A549 (cell line): ENCODE data around the gene DERA. TPM values are rescaled to one million over a fixed set of nuclear protein-coding genes. Genes with fewer than 3 reads are reported as not detected.
A peak's percentile ranks its signal among the peaks of the same experiment; 100 is the strongest.
"Not testable (repeated sequence)": the region's sequence is repeated elsewhere in the genome, so short reads cannot be mapped to it uniquely, and the experiment has no call there.

ENCODE experiments used
- ATAC-seq, 2 experiments: fragments of 200-7000 bp in 1 of 2; fragments of >200 bp in 1 of 2; cut with Nextera tagmentation in 1 of 2; cut with Tn5 transposase in 1 of 2; 3 replicates each; pipeline versions ENCODE4 v1.8.0 to v1.9.1; 2018 to 2020; ENCODE audit warnings: mild to moderate bottlenecking in 1 of 2, moderate library complexity in 1 of 2
- CTCF ChIA-PET: fragments of 300-600 bp; sonication (Branson Sonifier 250); formaldehyde crosslinking; extraction: SDS; loops from one replicate; lab custom pipeline; 2021; ENCODE audit warnings: antibody characterized with exemption, inconsistent platforms; lab: Yijun Ruan, JAX
- POLR2A ChIA-PET: fragments of 350-600 bp; formaldehyde crosslinking; extraction: SDS; loops from one replicate; lab custom pipeline; 2021; ENCODE audit warnings: antibody characterized with exemption, inconsistent platforms; lab: Yijun Ruan, JAX
- DNase-seq, 2 experiments: peaks; one replicate each; pipeline versions ENCODE4 v3.0.0 to v3.0.0-alpha.2; 2011 to 2016; ENCODE audit warnings: low read depth in 1 of 2, low spot score in 1 of 2
- FAIRE-seq: peaks from 2 replicates; lab custom pipeline; 2011; peaks lifted over from hg19 to GRCh38; lab: Jason Lieb, UNC
- H3K27ac ChIP-seq, 2 experiments: fragments of >200 bp; sonication (Bioruptor Twin); formaldehyde crosslinking; 3 replicates each; pipeline ENCODE4 v1.5.1; 2016 to 2017
- H3K4me1 ChIP-seq: fragments of >200 bp; sonication (Bioruptor Twin); formaldehyde crosslinking; 3 replicates; pipeline ENCODE4 v1.6.1; 2016
- H3K4me2 ChIP-seq: fragments of >200 bp; sonication (Bioruptor Twin); formaldehyde crosslinking; 3 replicates; pipeline ENCODE4 v1.6.1; 2016
- H3K4me3 ChIP-seq: fragments of >200 bp; sonication (Bioruptor Twin); formaldehyde crosslinking; 3 replicates; pipeline ENCODE4 v1.5.1; 2016
- H3K9me3 ChIP-seq: fragments of >200 bp; sonication (Bioruptor Twin); formaldehyde crosslinking; 3 replicates; pipeline ENCODE4 v1.6.1; 2016
- ATOH8 ChIP-seq: fragments of 250-450 bp; sonication (Bioruptor Pico); IDR thresholded peaks from 2 replicates; pipeline ENCODE4 v1.5.0; 2020; ENCODE audit warnings: low read depth, mild to moderate bottlenecking, moderate library complexity
- CHD4 ChIP-seq: fragments of 200-600 bp; sonication (generic); IDR thresholded peaks from 2 replicates; pipeline ENCODE4 v1.6.1; 2016; ENCODE audit warnings: antibody characterized with exemption, mild to moderate bottlenecking, borderline replicate concordance
- EHMT2 ChIP-seq: fragments of 200-600 bp; sonication (generic); IDR thresholded peaks from 2 replicates; pipeline ENCODE4 v1.6.1; 2016; ENCODE audit warnings: antibody characterized with exemption, low read depth, mild to moderate bottlenecking, moderate library complexity
- ELK1 ChIP-seq: fragments of 150-350 bp; IDR thresholded peaks from 2 replicates; pipeline ENCODE4 v1.6.1; 2014; ENCODE audit warnings: low read depth, mild to moderate bottlenecking, low read length
- EP300 ChIP-seq, 2 experiments: fragments of >200 bp; sonication (Bioruptor Twin); formaldehyde crosslinking; IDR thresholded peaks; 2 replicates in 1 of 2; 3 replicates in 1 of 2; pipeline ENCODE4 v1.6.1; 2016 to 2017
- HDAC2 ChIP-seq: fragments of 200-600 bp; sonication (generic); IDR thresholded peaks from 2 replicates; pipeline ENCODE4 v1.6.1; 2016
- HOXA7 ChIP-seq: fragments of 250-450 bp; sonication (Bioruptor Pico); IDR thresholded peaks from 2 replicates; pipeline ENCODE4 v1.5.0; 2020; ENCODE audit warnings: mild to moderate bottlenecking, moderate library complexity
- JUN ChIP-seq, 2 experiments: fragments of >200 bp; sonication (Bioruptor Twin); formaldehyde crosslinking; IDR thresholded peaks; 2 replicates in 1 of 2; 3 replicates in 1 of 2; pipeline ENCODE4 v1.6.1; 2016 to 2017
- MAX ChIP-seq: IDR thresholded peaks from 2 replicates; pipeline ENCODE4 v1.6.1; 2012
- NPAS2 ChIP-seq: fragments of 250-450 bp; sonication (Bioruptor Pico); IDR thresholded peaks from 2 replicates; pipeline ENCODE4 v1.8.0; 2022; ENCODE audit warnings: mild to moderate bottlenecking, moderate library complexity, borderline replicate concordance
- POLR2A ChIP-seq: IDR thresholded peaks from 2 replicates; pipeline ENCODE4 v1.6.1; 2012; ENCODE audit warnings: mild to moderate bottlenecking, low read length
- RAD21 ChIP-seq, 2 experiments: fragments of >200 bp in 1 of 2; sonication (Bioruptor Twin) in 1 of 2; formaldehyde crosslinking in 1 of 2; IDR thresholded peaks in 1 of 2; conservative IDR thresholded peaks in 1 of 2; 2 replicates in 1 of 2; 3 replicates in 1 of 2; pipeline ENCODE4 v1.6.1; 2012 to 2018; ENCODE audit warnings: inconsistent platforms in 1 of 2
- RCOR1 ChIP-seq: fragments of 150-350 bp; IDR thresholded peaks from 2 replicates; pipeline ENCODE4 v1.6.1; 2014; ENCODE audit warnings: antibody characterized with exemption, low read length, low read depth
- REST ChIP-seq: fragments of 200-600 bp; sonication (generic); IDR thresholded peaks from 2 replicates; pipeline ENCODE4 v1.6.1; 2016; ENCODE audit warnings: antibody characterized with exemption, mild to moderate bottlenecking, moderate library complexity
- RFX5 ChIP-seq: fragments of 450-650 bp; IDR thresholded peaks from 2 replicates; pipeline ENCODE4 v1.7.1; 2014; ENCODE audit warnings: antibody characterized with exemption, mild to moderate bottlenecking, moderate library complexity
- RNF2 ChIP-seq: fragments of 200-600 bp; sonication (generic); IDR thresholded peaks from 2 replicates; pipeline ENCODE4 v1.6.1; 2016; ENCODE audit warnings: low read depth, mild to moderate bottlenecking, antibody characterized with exemption, moderate library complexity, borderline replicate concordance
- SMC3 ChIP-seq: fragments of >200 bp; sonication (Bioruptor Twin); formaldehyde crosslinking; IDR thresholded peaks from 3 replicates; pipeline ENCODE4 v1.6.1; 2018; ENCODE audit warnings: inconsistent platforms
- SREBF2 ChIP-seq: fragments of 450-650 bp; IDR thresholded peaks from 2 replicates; pipeline ENCODE4 v1.6.1; 2014; ENCODE audit warnings: mild to moderate bottlenecking, moderate library complexity
- ZC3H11A ChIP-seq: fragments of 450-650 bp; IDR thresholded peaks from 2 replicates; pipeline ENCODE4 v1.6.1; 2014; ENCODE audit warnings: antibody characterized with exemption, mild to moderate bottlenecking
- ZSCAN20 ChIP-seq: fragments of 250-450 bp; sonication (Bioruptor Pico); IDR thresholded peaks from 2 replicates; pipeline ENCODE4 v1.8.0; 2022; ENCODE audit warnings: mild to moderate bottlenecking, moderate library complexity
- WGBS: methylation state at CpG from one replicate; pipeline ENCODE4 v1.1.6; 2017; ENCODE audit errors: missing lambda C conversion rate; 5-methylcytosine and 5-hydroxymethylcytosine counted together
- polyA plus RNA-seq, 4 experiments: library from polyadenylated mRNA; depleted of rRNA in 3 of 4; stranded (reverse); fragments of >200 nt; fragmentation: RNase III in 1 of 4; extraction: RNeasy Plus Mini Kit Qiagen cat#74134 plus additional on column Dnase treatment in 1 of 4; gene quantifications; 2 replicates in 3 of 4; 3 replicates in 1 of 4; pipeline ENCODE4 v1.2.3, GENCODE V29; 2011 to 2017

DERA gene
- polyA plus RNA-seq, 2 of the 4 experiments (the other 2 are of a cell fraction) = 45.2 to 65.0 TPM

- CTCF ChIA-PET = interaction anchor here (1.2 kb wide), 1 partner anchor 22 kb away, joined by 3 read pairs; no protein-coding TSS in a partner anchor
- WGBS = 93% methylated on average over 4 of the region's 5 CpGs
- peak; percentile 33 for TF ChIP-seq ZC3H11A
Measured at GRCh38 chr12:15943519-15943918, 32.4 kb downstream of the DERA start.

GRCh38 chr12:15948461-15948860 lies 37.3 kb downstream of the DERA start:
- H3K27ac ChIP-seq, ATAC-seq, FAIRE-seq, DNase-seq, POLR2A ChIA-PET, H3K4me3 ChIP-seq, H3K4me2 ChIP-seq, H3K4me1 ChIP-seq, H3K9me3 ChIP-seq: not testable (repeated sequence)
- 91% methylated on average over 10 of the region's 10 CpGs for WGBS
- CTCF ChIA-PET = interaction anchor here (0.9 kb wide), 1 partner anchor 82 kb away, joined by 3 read pairs; no protein-coding TSS in a partner anchor

More at GRCh38 chr12:15943519-15943918, 32.4 kb downstream of the DERA start:
- H3K4me2 ChIP-seq, H3K9me3 ChIP-seq, H3K27ac ChIP-seq, ATAC-seq, DNase-seq, H3K4me3 ChIP-seq, FAIRE-seq, H3K4me1 ChIP-seq, POLR2A ChIA-PET: not testable (repeated sequence)

- TF ChIP-seq RCOR1 (no peak), RAD21 (conservative IDR thresholded peaks at IDR 0.05 in 1 of 2, IDR thresholded peaks at IDR 0.05 in 1 of 2) (no peak), EHMT2 (no peak), SREBF2 (no peak), POLR2A (no peak), JUN (IDR thresholded peaks at IDR 0.05) (no peak), ELK1 (no peak), ZSCAN20 (CRISPR knock-in tag) (no peak), RNF2 (no peak), REST (no peak), ATOH8 (CRISPR knock-in tag) (no peak), EP300 (IDR thresholded peaks at IDR 0.05) (no peak), NPAS2 (CRISPR knock-in tag) (no peak), CHD4 (no peak), HDAC2 (no peak), MAX (no peak), SMC3 (no peak), RFX5 (no peak), HOXA7 (CRISPR knock-in tag) (no peak)
- H3K4me2 ChIP-seq = no peak overlapping the region
- no peak for FAIRE-seq
Measured at GRCh38 chr12:15955281-15955680, 44.1 kb downstream of the DERA start.

More at GRCh38 chr12:15955281-15955680, 44.1 kb downstream of the DERA start:
- H3K9me3 ChIP-seq = no peaks in the 10 kb centered on the region
- 83% methylated on average over 4 of the region's 4 CpGs for WGBS
- POLR2A ChIA-PET = no interaction called here
- no peak for ATAC-seq
- DNase-seq = no peak
- no peak overlapping the region for H3K27ac ChIP-seq
- no peaks in the 10 kb centered on the region for H3K4me1 ChIP-seq
- no peak overlapping the region for H3K4me3 ChIP-seq
- CTCF ChIA-PET = no interaction called here
